Measurements from ENCODE around the gene NEUROG2.

DNA sequence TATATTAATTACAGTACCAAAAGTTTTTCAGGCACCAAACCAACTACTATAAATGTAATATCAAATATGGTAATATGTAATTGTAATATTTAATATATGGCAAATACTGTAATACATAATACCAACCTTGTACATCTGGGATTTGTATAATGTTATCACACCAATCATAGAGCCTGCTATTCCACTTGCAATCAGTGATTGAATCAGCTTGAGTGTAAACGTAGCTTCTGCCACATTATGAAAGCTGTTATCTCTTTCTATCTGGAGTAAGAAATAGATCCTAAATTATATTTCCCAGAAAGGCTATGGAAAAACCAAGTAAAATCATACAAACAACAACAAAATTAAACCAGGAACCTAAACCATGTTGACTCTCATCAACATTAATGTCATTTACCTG, 24.7 kb upstream of the NEUROG2 start:
- TF ChIP-seq, protein P1, sequence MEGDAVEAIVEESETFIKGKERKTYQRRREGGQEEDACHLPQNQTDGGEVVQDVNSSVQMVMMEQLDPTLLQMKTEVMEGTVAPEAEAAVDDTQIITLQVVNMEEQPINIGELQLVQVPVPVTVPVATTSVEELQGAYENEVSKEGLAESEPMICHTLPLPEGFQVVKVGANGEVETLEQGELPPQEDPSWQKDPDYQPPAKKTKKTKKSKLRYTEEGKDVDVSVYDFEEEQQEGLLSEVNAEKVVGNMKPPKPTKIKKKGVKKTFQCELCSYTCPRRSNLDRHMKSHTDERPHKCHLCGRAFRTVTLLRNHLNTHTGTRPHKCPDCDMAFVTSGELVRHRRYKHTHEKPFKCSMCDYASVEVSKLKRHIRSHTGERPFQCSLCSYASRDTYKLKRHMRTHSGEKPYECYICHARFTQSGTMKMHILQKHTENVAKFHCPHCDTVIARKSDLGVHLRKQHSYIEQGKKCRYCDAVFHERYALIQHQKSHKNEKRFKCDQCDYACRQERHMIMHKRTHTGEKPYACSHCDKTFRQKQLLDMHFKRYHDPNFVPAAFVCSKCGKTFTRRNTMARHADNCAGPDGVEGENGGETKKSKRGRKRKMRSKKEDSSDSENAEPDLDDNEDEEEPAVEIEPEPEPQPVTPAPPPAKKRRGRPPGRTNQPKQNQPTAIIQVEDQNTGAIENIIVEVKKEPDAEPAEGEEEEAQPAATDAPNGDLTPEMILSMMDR (IDR thresholded peaks at IDR 0.05) = no peak
- no peak for TF ChIP-seq EZH2 (IDR thresholded peaks at IDR 0.05)
- TF ChIP-seq EZH2phosphoT487 (IDR thresholded peaks at IDR 0.05) = no peak
